K562 (cell line): ENCODE measurements around the gene TRAF3IP3.

Experiments
- CBX8 ChIP-seq: fragments of 200-600 bp; sonication (generic); IDR thresholded peaks from 2 replicates; pipeline ENCODE4 v1.6.1; 2012; ENCODE audit warnings: borderline replicate concordance, mixed run types, low read depth, mild to moderate bottlenecking, moderate library complexity, mixed read lengths, low read length, control low read depth, inconsistent platforms; ENCODE audit not compliant: poor library complexity, severe bottlenecking; ENCODE audit errors: extremely low read depth
- CEBPB ChIP-seq: fragments of 450-650 bp; IDR thresholded peaks from 2 replicates; pipeline ENCODE4 v1.6.1; 2016; ENCODE audit warnings: missing genetic modification characterization, missing compliant biosample characterization
- EP300 ChIP-seq: IDR thresholded peaks from 2 replicates; pipeline ENCODE4 v1.6.1; 2012; ENCODE audit warnings: low read length, improper control_type of control experiment
- GATAD2B ChIP-seq: fragments of 450-650 bp; IDR thresholded peaks from 2 replicates; pipeline ENCODE4 v1.6.1; 2017; ENCODE audit warnings: mild to moderate bottlenecking, borderline replicate concordance
- HDAC3 ChIP-seq: fragments of 450-650 bp; IDR thresholded peaks from 2 replicates; pipeline ENCODE4 v1.6.1; 2018; ENCODE audit warnings: borderline replicate concordance, mild to moderate bottlenecking, moderate library complexity; ENCODE audit not compliant: partially characterized antibody
- JUND ChIP-seq, 2 experiments: IDR thresholded peaks; 2 replicates in 1 of 2; 3 replicates in 1 of 2; pipeline ENCODE4 v1.6.1; 2011; ENCODE audit warnings: borderline replicate concordance in 2 of 2, low read depth in 2 of 2, low read length in 2 of 2, improper control_type of control experiment in 1 of 2, missing biosample characterization in 1 of 2, missing genetic modification characterization in 1 of 2, missing genetic modification reagents in 1 of 2
- POLR2A ChIP-seq: fragments of 450-650 bp; conservative IDR thresholded peaks from 2 replicates; pipeline ENCODE4 v1.6.1; 2016
- TCFL5 ChIP-seq: fragments of 250-450 bp; sonication (Bioruptor Pico); conservative IDR thresholded peaks from 2 replicates; pipeline ENCODE4 v1.6.1; 2021; ENCODE audit warnings: mild to moderate bottlenecking, moderate library complexity, matching md5 sums
- U2AF2 ChIP-seq: fragments of 200-400 bp; formaldehyde crosslinking; optimal IDR thresholded peaks from 2 replicates; pipeline ENCODE3; 2017; ENCODE audit warnings: low read depth, mild to moderate bottlenecking, low read length
- ZC3H11A ChIP-seq: IDR thresholded peaks from 2 replicates; pipeline ENCODE4 v1.6.1; 2012; ENCODE audit warnings: low read depth, low read length, improper control_type of control experiment
- ZNF274 ChIP-seq: IDR thresholded peaks from 2 replicates; pipeline ENCODE4 v1.6.1; 2011; ENCODE audit warnings: low read depth, mild to moderate bottlenecking, low read length, moderate library complexity, borderline replicate concordance
- TF ChIP-seq, protein P1 (sequence below): fragments of 250-450 bp; sonication (Bioruptor Pico); IDR thresholded peaks from 2 replicates; pipeline ENCODE4 v1.4.0; 2020; ENCODE audit warnings: mild to moderate bottlenecking
- TF ChIP-seq, protein P2 (sequence below): fragments of 450-650 bp; IDR thresholded peaks from 2 replicates; pipeline ENCODE4 v1.6.1; 2016

DNA sequence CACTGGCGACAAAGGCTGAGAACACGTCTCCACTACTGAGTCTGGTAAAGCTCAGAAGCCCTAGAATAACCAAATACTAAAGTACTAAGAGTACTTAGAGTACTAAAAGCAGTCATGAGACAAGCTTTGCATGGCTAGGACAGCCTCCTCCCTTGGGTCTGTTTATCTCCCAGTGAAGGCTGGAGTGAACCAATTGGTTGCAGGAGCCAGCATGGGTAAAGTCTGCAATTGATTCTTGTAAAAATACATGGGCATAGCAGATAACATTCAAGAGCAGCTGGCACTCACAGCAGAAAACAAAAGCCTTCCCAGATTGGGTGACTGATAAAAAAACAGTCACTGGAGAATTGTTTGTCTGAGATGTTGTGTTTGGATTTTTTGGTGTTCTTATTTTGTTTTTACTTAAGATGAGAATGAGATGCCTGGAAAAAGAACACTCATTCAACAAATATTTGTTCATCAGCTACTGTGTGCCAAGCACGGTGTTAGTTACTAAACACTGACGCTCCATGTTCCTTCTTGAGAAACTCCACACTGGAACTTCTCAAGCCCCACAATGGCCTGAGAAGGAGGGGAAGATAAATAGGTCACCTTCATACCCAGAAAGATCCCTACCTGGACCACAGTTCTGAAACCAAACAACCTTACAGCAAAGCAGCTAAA is 46.4 kb downstream of the TRAF3IP3 start:
- TF ChIP-seq CBX8: no peak
- no peak for TF ChIP-seq GATAD2B
- TF ChIP-seq ZNF274: no peak
- TF ChIP-seq, protein P1, sequence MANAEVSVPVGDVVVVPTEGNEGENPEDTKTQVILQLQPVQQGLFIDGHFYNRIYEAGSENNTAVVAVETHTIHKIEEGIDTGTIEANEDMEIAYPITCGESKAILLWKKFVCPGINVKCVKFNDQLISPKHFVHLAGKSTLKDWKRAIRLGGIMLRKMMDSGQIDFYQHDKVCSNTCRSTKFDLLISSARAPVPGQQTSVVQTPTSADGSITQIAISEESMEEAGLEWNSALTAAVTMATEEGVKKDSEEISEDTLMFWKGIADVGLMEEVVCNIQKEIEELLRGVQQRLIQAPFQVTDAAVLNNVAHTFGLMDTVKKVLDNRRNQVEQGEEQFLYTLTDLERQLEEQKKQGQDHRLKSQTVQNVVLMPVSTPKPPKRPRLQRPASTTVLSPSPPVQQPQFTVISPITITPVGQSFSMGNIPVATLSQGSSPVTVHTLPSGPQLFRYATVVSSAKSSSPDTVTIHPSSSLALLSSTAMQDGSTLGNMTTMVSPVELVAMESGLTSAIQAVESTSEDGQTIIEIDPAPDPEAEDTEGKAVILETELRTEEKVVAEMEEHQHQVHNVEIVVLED: no peak
- no peak for TF ChIP-seq TCFL5
- TF ChIP-seq CEBPB (tag): no peak
- no peak for TF ChIP-seq POLR2A
- no peak for TF ChIP-seq EP300
- no peak for TF ChIP-seq ZC3H11A
- TF ChIP-seq HDAC3: no peak
- TF ChIP-seq, protein P2, sequence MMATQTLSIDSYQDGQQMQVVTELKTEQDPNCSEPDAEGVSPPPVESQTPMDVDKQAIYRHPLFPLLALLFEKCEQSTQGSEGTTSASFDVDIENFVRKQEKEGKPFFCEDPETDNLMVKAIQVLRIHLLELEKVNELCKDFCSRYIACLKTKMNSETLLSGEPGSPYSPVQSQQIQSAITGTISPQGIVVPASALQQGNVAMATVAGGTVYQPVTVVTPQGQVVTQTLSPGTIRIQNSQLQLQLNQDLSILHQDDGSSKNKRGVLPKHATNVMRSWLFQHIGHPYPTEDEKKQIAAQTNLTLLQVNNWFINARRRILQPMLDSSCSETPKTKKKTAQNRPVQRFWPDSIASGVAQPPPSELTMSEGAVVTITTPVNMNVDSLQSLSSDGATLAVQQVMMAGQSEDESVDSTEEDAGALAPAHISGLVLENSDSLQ: no peak
- no peak for TF ChIP-seq U2AF2
- no peak for TF ChIP-seq JUND (IDR thresholded peaks at IDR 0.05; ENCODE audit: borderline replicate concordance, low read depth, low read length)
- TF ChIP-seq JUND (tag; IDR thresholded peaks at IDR 0.05; ENCODE audit: borderline replicate concordance, low read depth, low read length): no peak
